Spleen (tissue), 11 donors: ENCODE data around the gene KLHL22. TPM values are rescaled to one million over a fixed set of nuclear protein-coding genes. Genes with fewer than 3 reads are reported as not detected.

Experiments
- DNase-seq: peaks from one replicate; pipeline ENCODE4 v3.0.0-alpha.2; 2020
- H3K27ac ChIP-seq, 8 donors: fragments of 200-600 bp; sonication (generic) in 7 of 8; 1 replicate in 4 of 8; 2 replicates in 4 of 8; pipeline versions ENCODE4 v1.5.0 to v1.8.0; 2016 to 2021; ENCODE audit warnings: inconsistent platforms in 4 of 8, mild to moderate bottlenecking in 4 of 8, moderate library complexity in 1 of 8
- H3K27me3 ChIP-seq, 7 donors: fragments of 200-600 bp; sonication (generic) in 6 of 7; replicated peaks in 1 of 7; 1 replicate in 4 of 7; 2 replicates in 3 of 7; pipeline versions ENCODE4 v1.5.0 to v1.8.0; 2016 to 2021; ENCODE audit warnings: inconsistent platforms in 3 of 7, mild to moderate bottlenecking in 1 of 7
- H3K36me3 ChIP-seq, 6 donors: fragments of 200-600 bp; sonication (generic) in 5 of 6; 1 replicate in 4 of 6; 2 replicates in 2 of 6; pipeline versions ENCODE4 v1.5.0 to v1.8.0; 2016 to 2021; ENCODE audit warnings: inconsistent platforms in 2 of 6
- H3K4me1 ChIP-seq, 6 donors: fragments of 200-600 bp; sonication (generic) in 5 of 6; 1 replicate in 3 of 6; 2 replicates in 3 of 6; pipeline versions ENCODE4 v1.5.0 to v1.8.0; 2016 to 2021; ENCODE audit warnings: inconsistent platforms in 3 of 6
- H3K4me3 ChIP-seq, 8 donors: fragments of 200-600 bp; sonication (generic) in 7 of 8; 1 replicate in 4 of 8; 2 replicates in 4 of 8; pipeline versions ENCODE4 v1.5.0 to v1.8.0; 2016 to 2021; ENCODE audit warnings: inconsistent platforms in 4 of 8, mild to moderate bottlenecking in 4 of 8, moderate library complexity in 2 of 8
- H3K9me3 ChIP-seq, 8 donors: fragments of 200-600 bp; sonication (generic) in 7 of 8; 1 replicate in 4 of 8; 2 replicates in 4 of 8; pipeline versions ENCODE4 v1.5.0 to v1.8.0; 2016 to 2021; ENCODE audit warnings: inconsistent platforms in 4 of 8
- CTCF ChIP-seq, 11 experiments: fragments of 200-600 bp in 7 of 11; fragments of 450-650 bp in 4 of 11; sonication (generic) in 4 of 11; IDR thresholded peaks in 8 of 11; conservative IDR thresholded peaks in 3 of 11; 1 replicate in 7 of 11; 2 replicates in 4 of 11; pipeline versions ENCODE4 v1.4.0 to v1.8.0; 2016 to 2021; ENCODE audit warnings: antibody characterized with exemption in 11 of 11, inconsistent platforms in 4 of 11, mild to moderate bottlenecking in 1 of 11
- POLR2A ChIP-seq, 3 donors: fragments of 450-650 bp; IDR thresholded peaks; one replicate each; pipeline ENCODE4 v1.5.1; 2017; ENCODE audit warnings: antibody characterized with exemption in 3 of 3, mild to moderate bottlenecking in 1 of 3
- POLR2AphosphoS5 ChIP-seq, 3 donors: sonication (generic); formaldehyde crosslinking; IDR thresholded peaks; one replicate each; pipeline ENCODE4 v1.5.1; 2017; ENCODE audit warnings: antibody characterized with exemption in 3 of 3
- WGBS, 5 donors: extraction: QIAGEN DNeasy Blood & Tissue Kit in 3 of 5; methylation state at CpG; one replicate each; pipeline versions ENCODE4 v1.1.5 to v1.1.7; 2013 to 2018; 5-methylcytosine and 5-hydroxymethylcytosine counted together
- intact Hi-C: fragments of 100-400 bp; cut with DNase I; formaldehyde crosslinking; loops from one replicate; pipeline ENCODE4 v1.15.0; 2023; ENCODE audit warnings: low total_unique reads
- polyA plus RNA-seq, 3 donors: library from polyadenylated mRNA; stranded (reverse); fragments of 200-250 nt; gene quantifications; one replicate each; pipeline ENCODE4 v1.2.1, GENCODE V29; 2013
- total RNA-seq, 7 donors: library from RNA; depleted of rRNA in 3 of 7; stranded (reverse); fragments of >200 nt in 3 of 7; fragmentation: NEBNext Ultra II Directional in 4 of 7; extraction: Animal tissue kit (Norgen Biotek cat#: 25700) in 4 of 7; gene quantifications; one replicate each; pipeline versions ENCODE4 v1.1.0 to v1.2.1, GENCODE V29; 2016 to 2021
- donor health status: healthy with polysubstance abuse.
- donor health status: DM: no; HTN: no; CAD: no; lungs with moderate emphysema.
- donor health status: DM: no; HTN: no; CAD: no.
- donor health status: Bipolar disorder and iron deficiency.
- donor health status: healthy.
- donor health status: DM: no; HTN: no; CAD: no.
- donor health status: DM: yes; HTN: yes; CAD: no.

KLHL22 gene
- total and polyA plus RNA-seq, 10 donors, result 14.0 to 40.6 (median 28.6) TPM

- Histone ChIP-seq H3K36me3 (peaks cover 0 to 72% (median 29%) of the 10 kb centered on the region in 6 donors), H3K27me3 (no peaks in the 10 kb centered on the region), H3K9me3 (no peaks in the 10 kb centered on the region), H3K4me3 (no peak overlapping the region), H3K27ac (no peak overlapping the region), H3K4me1 (peaks cover 0 to 11% (median 0%) of the 10 kb centered on the region in 6 donors)
- TF ChIP-seq CTCF (IDR thresholded peaks at IDR 0.05 in 8 of 11, conservative IDR thresholded peaks at IDR 0.05 in 3 of 11) (no peak), POLR2AphosphoS5 (IDR thresholded peaks at IDR 0.05) (no peak), POLR2A (IDR thresholded peaks at IDR 0.05) (no peak)
- peak; percentile 62 for DNase-seq
- 95 to 97% (median 96%) methylated on average over 29 to 45 of the region's 45 CpGs for WGBS, 5 donors
- intact Hi-C loops, result no loop called here
These were observed 90.2 kb downstream of the KLHL22 start for GRCh38 chr22:20405291-20405930.

- intact Hi-C loops, result no loop called here
- 91 to 96% (median 96%) methylated on average over 18 of the region's 18 CpGs for WGBS, 5 donors
- Histone ChIP-seq H3K27ac (no peak overlapping the region), H3K4me1 (peaks cover 0 to 11% (median 0%) of the 10 kb centered on the region in 6 donors), H3K27me3 (no peaks in the 10 kb centered on the region), H3K36me3 (peaks cover 0 to 76% (median 30%) of the 10 kb centered on the region in 6 donors), H3K9me3 (no peaks in the 10 kb centered on the region), H3K4me3 (no peak overlapping the region)
- no peak for TF ChIP-seq POLR2A (IDR thresholded peaks at IDR 0.05)
- no peak for TF ChIP-seq CTCF (IDR thresholded peaks at IDR 0.05 in 8 of 11, conservative IDR thresholded peaks at IDR 0.05 in 3 of 11)
- no peak for TF ChIP-seq POLR2AphosphoS5 (IDR thresholded peaks at IDR 0.05)
- DNase-seq, result peak; percentile 34
These were observed 90.7 kb downstream of the KLHL22 start for GRCh38 chr22:20404881-20405280.

GRCh38 chr22:20403779-20404140 is 91.8 kb downstream of the KLHL22 start:
- peak; percentile 64 for DNase-seq
- TF ChIP-seq CTCF (IDR thresholded peaks at IDR 0.05 in 8 of 11, conservative IDR thresholded peaks at IDR 0.05 in 3 of 11) (no peak), POLR2A (IDR thresholded peaks at IDR 0.05) (no peak), POLR2AphosphoS5 (IDR thresholded peaks at IDR 0.05) (no peak)
- Histone ChIP-seq H3K27ac (peak overlapping the region in 3 of 8 donors; percentile 1 to 72 (median 38)), H3K9me3 (no peaks in the 10 kb centered on the region), H3K4me1 (peaks cover 0 to 11% (median 0%) of the 10 kb centered on the region in 6 donors), H3K27me3 (no peaks in the 10 kb centered on the region), H3K36me3 (peaks cover 0 to 76% (median 30%) of the 10 kb centered on the region in 6 donors), H3K4me3 (no peak overlapping the region)
- intact Hi-C loops, result no loop called here
- WGBS, 5 donors, result 77 to 94% (median 93%) methylated on average over 6 of the region's 6 CpGs

- DNase-seq, result no peak
- TF ChIP-seq POLR2A (IDR thresholded peaks at IDR 0.05) (no peak), POLR2AphosphoS5 (IDR thresholded peaks at IDR 0.05) (no peak)
These were observed 92.4 kb downstream of the KLHL22 start for GRCh38 chr22:20402960-20403778.

More at GRCh38 chr22:20402960-20403778, 92.4 kb downstream of the KLHL22 start:
- no peaks in the 10 kb centered on the region for H3K27me3 ChIP-seq
- H3K27ac ChIP-seq, result peak overlapping the region in 3 of 8 donors; percentile 36 to 72 (median 38)
- WGBS, 5 donors, result 90 to 92% (median 91%) methylated on average over 9 of the region's 9 CpGs
- no peak overlapping the region for H3K4me3 ChIP-seq
- H3K4me1 ChIP-seq, result peaks cover 0 to 11% (median 0%) of the 10 kb centered on the region in 6 donors
- intact Hi-C loops, result no loop called here
- H3K9me3 ChIP-seq, result no peaks in the 10 kb centered on the region
- peaks cover 0 to 76% (median 30%) of the 10 kb centered on the region in 6 donors for H3K36me3 ChIP-seq
